Fibroblast of skin of right biceps (primary cell): Measurements from ENCODE around the gene STX16.

Source experiments
- DNase-seq: peaks from one replicate; pipeline ENCODE4 v3.0.0-alpha.2; 2013

The STX16 gene

GRCh38 chr20:58699623-58700107 lies 48.6 kb downstream of the STX16 start:
- no peak for DNase-seq

GRCh38 chr20:58700121-58700821 lies 49.2 kb downstream of the STX16 start:
- DNase-seq, result peak; percentile 35

- DNase-seq, result no peak
These were observed 49.7 kb downstream of the STX16 start for GRCh38 chr20:58700823-58701222.

GRCh38 chr20:58701431-58702160 lies 50.5 kb downstream of the STX16 start:
- DNase-seq, result no peak

- DNase-seq, result no peak
These were observed 51.1 kb downstream of the STX16 start for GRCh38 chr20:58702161-58702510.

- DNase-seq, result no peak
These were observed 52.0 kb downstream of the STX16 start for GRCh38 chr20:58702859-58703648.

- no peak for DNase-seq
These were observed 52.8 kb downstream of the STX16 start for GRCh38 chr20:58703765-58704371.

GRCh38 chr20:58705208-58705926 lies 54.3 kb downstream of the STX16 start:
- DNase-seq, result no peak

- no peak for DNase-seq
These were observed 55.2 kb downstream of the STX16 start for GRCh38 chr20:58706150-58706892.

GRCh38 chr20:58706975-58707681 lies 56.0 kb downstream of the STX16 start:
- no peak for DNase-seq

GRCh38 chr20:58707770-58708169 lies 56.7 kb downstream of the STX16 start:
- DNase-seq, result no peak

- no peak for DNase-seq
These were observed 57.3 kb downstream of the STX16 start for GRCh38 chr20:58708246-58708931.

GRCh38 chr20:58709013-58709702 lies 58.1 kb downstream of the STX16 start:
- DNase-seq, result no peak

GRCh38 chr20:58709703-58710039 lies 58.6 kb downstream of the STX16 start:
- no peak for DNase-seq

- DNase-seq, result no peak
These were observed 59.6 kb downstream of the STX16 start for GRCh38 chr20:58710481-58711265.

GRCh38 chr20:58711266-58712051 lies 60.4 kb downstream of the STX16 start:
- DNase-seq, result no peak

GRCh38 chr20:58712151-58712791 lies 61.2 kb downstream of the STX16 start:
- no peak for DNase-seq
